Measurements from ENCODE around the gene CIB4.
A peak's percentile ranks its signal among the peaks of the same experiment; 100 is the strongest.

The CIB4 gene

GRCh38 chr2:26618611-26619010 lies 22.6 kb downstream of the CIB4 start:
- Histone ChIP-seq H3K27ac (peak overlapping the region; percentile 85), H3K27me3 (ENCODE audit: insufficient read depth, low read depth, severe bottlenecking) (no peaks in the 10 kb centered on the region), H3K4me3 (ENCODE audit: low read depth, low read length) (no peak overlapping the region), H3K9me3 (ENCODE audit: severe bottlenecking) (no peaks in the 10 kb centered on the region), H3K36me3 (no peaks in the 10 kb centered on the region)
- no peak for DNase-seq
- TF ChIP-seq CTCF (IDR thresholded peaks at IDR 0.05; ENCODE audit: low read depth, low read length): no peak

DNA sequence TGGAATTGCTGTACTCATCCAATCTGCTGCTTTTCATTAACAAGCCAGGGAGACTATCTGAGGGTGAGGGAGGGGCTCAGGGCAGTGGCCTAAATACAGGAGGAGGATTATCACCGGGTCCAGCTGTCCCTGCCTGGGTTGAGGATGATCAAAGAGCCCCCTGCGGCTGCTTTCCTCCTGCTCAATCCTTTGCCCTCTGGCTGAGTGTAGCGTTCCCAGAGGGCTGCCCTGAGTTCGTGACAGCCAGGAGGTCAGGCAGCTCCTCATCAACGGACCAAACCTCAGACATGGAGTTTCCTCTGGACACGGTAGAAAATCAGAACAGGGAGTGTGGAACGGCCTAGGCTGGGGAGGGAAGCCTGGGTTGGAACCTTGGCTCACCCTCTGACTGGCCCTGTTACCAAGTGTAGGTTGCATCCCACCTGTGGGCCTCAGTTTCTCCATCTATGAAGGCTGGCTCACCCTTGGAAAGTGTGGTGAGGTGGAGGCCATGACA lies 23.5 kb downstream of the CIB4 start:
- no peaks in the 10 kb centered on the region for H3K27me3 ChIP-seq (ENCODE audit: insufficient read depth, low read depth, severe bottlenecking)
- H3K27ac ChIP-seq: peak overlapping the region; percentile 85
- H3K36me3 ChIP-seq: no peaks in the 10 kb centered on the region
- peak; percentile 30; the same call in 1 of the 2 replicates for TF ChIP-seq CTCF (IDR thresholded peaks at IDR 0.05; ENCODE audit: low read depth, low read length)
- no peak overlapping the region for H3K4me3 ChIP-seq (ENCODE audit: low read depth, low read length)
- no peaks in the 10 kb centered on the region for H3K9me3 ChIP-seq (ENCODE audit: severe bottlenecking)
- peak; percentile 98 for DNase-seq

DNA sequence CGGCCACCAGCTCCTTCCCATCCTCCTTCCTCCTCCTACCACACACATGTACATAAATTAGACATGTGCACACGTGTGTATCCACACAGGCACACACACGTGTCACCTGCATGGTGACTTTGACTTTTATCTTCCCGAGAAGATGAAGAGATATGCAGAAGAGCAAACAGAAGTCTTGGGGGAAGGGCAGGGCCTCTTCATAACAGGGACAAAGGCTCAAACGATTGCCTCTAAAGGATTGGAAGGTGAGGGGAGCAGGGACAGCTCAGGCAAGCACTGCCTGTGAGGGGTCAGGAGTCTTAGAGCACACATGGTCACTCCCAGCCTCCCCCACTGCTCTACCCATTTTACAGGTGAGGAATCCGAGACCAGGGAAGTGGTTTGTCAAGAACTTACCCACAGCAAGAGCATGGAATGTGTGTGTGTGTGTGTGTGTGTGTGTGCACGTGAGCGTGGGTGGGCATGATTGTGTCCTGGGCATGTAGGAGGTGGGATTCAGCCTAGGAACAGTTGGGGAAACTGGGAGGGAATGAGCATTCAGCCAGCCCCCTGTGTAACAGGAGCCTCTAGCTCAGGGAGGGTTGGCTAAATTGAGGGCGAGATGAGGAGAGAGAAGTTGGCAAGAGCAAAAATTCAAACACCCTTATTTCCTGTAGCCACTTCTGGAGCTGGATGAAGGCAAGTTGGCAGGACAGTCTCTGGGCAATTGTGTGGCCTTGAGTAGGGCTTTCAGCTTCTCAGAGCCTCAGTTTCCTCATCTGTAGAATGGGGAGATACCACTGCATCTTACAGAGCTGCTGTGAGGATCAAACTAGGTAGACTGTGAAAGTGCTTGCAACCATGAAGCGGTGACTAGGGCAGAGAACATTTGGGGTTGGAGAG lies 24.2 kb downstream of the CIB4 start:
- Histone ChIP-seq H3K4me3 (ENCODE audit: low read depth, low read length) (no peak overlapping the region), H3K27ac (peak overlapping the region; percentile 85), H3K36me3 (no peaks in the 10 kb centered on the region), H3K27me3 (ENCODE audit: insufficient read depth, low read depth, severe bottlenecking) (no peaks in the 10 kb centered on the region), H3K9me3 (ENCODE audit: severe bottlenecking) (no peaks in the 10 kb centered on the region)
- peak; percentile 73 for DNase-seq
- no peak for TF ChIP-seq CTCF (IDR thresholded peaks at IDR 0.05; ENCODE audit: low read depth, low read length)

DNA sequence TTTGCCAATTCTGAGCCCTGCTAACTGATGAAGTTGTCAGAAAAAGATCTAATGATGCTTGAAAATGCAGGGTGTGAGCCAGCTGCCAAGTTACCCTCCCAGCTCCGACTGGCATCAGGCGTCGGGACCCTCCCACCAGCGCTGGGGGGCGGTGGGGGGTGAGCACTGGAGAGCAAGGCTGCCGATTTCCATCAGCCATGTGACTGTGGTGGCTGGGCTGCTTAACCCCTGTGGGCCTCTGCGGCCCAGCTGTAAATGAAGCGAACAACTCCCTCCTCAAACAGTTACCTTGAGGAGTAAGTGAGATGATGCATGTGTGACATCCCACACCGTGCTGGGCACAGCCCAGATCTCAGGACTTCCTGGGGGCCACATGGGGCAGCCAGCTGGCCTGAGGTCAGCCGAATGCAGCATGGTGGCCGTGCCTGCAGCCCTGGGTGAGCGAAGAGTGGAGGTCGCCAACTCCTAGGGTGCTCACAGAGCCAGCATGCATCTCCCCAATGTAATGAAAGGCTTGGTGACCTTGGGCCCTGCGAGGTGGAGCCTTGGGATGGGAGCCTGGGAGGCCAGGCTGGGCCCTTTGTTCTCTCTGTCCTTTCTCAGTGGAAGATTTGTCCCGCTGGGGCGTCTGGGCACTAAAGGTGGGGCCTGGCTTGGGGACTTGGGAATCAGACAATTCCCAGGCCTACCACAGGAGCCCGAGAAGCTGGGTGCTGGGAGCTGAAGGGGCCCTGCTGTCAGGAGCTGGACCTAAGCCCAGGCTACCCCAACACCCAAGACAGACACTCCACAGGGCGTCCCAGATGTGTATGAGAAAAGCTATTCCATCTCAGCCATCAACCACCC lies 25.1 kb downstream of the CIB4 start:
- H3K4me3 ChIP-seq (ENCODE audit: low read depth, low read length): no peak overlapping the region
- peak; percentile 59 for DNase-seq
- peak overlapping the region; percentile 85 for H3K27ac ChIP-seq
- TF ChIP-seq CTCF (IDR thresholded peaks at IDR 0.05; ENCODE audit: low read depth, low read length): no peak
- no peaks in the 10 kb centered on the region for H3K27me3 ChIP-seq (ENCODE audit: insufficient read depth, low read depth, severe bottlenecking)
- H3K36me3 ChIP-seq: no peaks in the 10 kb centered on the region
- no peaks in the 10 kb centered on the region for H3K9me3 ChIP-seq (ENCODE audit: severe bottlenecking)

DNA sequence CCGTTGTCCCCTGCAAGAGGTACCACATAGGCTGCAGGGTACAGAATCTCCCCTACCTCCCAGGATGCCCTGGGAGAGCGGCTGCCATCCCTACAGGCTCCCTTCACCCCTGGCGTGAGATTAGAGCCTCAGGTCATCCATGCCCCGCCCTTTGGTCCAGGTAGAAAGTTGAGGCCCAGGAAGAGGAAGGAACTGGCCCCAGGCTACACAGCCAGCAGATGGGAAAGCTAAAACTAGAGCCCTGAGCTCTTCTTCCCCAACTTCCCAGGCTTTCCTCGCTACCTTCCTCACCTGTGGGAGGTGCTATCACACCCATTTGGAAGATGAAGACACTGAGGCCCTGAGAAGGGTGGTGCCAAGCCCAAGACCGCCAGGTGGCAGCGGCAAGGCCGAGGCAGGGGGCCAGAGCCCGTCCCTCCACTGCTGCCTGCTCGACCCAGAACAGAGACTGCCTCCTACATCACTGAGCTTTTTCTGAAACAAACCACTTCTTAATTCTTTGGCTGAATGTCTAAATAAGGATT lies 25.8 kb downstream of the CIB4 start:
- DNase-seq: no peak

More for the DNA sequence above, 25.8 kb downstream of the CIB4 start:
- no peaks in the 10 kb centered on the region for H3K36me3 ChIP-seq
- peak; percentile 42; the same call in 1 of the 2 replicates for TF ChIP-seq CTCF (IDR thresholded peaks at IDR 0.05; ENCODE audit: low read depth, low read length)
- H3K27ac ChIP-seq: peak overlapping the region; percentile 85
- no peaks in the 10 kb centered on the region for H3K9me3 ChIP-seq (ENCODE audit: severe bottlenecking)
- no peaks in the 10 kb centered on the region for H3K27me3 ChIP-seq (ENCODE audit: insufficient read depth, low read depth, severe bottlenecking)
- H3K4me3 ChIP-seq (ENCODE audit: low read depth, low read length): no peak overlapping the region

All from WERI-Rb-1 (cell line).